Measurements from ENCODE around the gene CUX1. TPM values are rescaled to one million over a fixed set of nuclear protein-coding genes. Genes with fewer than 3 reads are reported as not detected.

Gene CUX1
- polyA plus RNA-seq, 1 experiment = 29.7 TPM

DNA sequence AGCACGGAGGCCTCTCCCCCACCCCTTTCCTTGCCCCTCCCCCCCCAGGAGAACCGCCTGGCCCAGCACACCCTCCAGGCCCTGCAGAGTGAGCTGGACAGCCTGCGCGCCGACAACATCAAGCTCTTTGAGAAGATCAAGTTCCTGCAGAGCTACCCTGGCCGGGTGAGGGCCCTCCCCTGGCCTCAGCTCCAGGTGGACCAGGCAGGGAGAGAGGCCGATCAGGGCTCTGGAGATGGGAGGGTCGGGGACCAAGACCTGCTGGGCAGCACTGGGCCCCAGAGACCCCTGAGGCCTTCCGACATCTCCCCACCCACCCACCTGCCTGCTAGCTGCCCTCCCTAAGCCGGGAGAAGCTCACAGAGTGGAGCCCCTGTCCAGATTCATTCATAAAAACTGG, 460.5 kb downstream of the CUX1 start:
- CTCF ChIA-PET = interaction anchor here (1.6 to 2.5 kb wide), 2 partner anchors 112 to 114 kb away, joined by 9 to 20 read pairs; no protein-coding TSS in a partner anchor
- TF ChIP-seq, protein P1, sequence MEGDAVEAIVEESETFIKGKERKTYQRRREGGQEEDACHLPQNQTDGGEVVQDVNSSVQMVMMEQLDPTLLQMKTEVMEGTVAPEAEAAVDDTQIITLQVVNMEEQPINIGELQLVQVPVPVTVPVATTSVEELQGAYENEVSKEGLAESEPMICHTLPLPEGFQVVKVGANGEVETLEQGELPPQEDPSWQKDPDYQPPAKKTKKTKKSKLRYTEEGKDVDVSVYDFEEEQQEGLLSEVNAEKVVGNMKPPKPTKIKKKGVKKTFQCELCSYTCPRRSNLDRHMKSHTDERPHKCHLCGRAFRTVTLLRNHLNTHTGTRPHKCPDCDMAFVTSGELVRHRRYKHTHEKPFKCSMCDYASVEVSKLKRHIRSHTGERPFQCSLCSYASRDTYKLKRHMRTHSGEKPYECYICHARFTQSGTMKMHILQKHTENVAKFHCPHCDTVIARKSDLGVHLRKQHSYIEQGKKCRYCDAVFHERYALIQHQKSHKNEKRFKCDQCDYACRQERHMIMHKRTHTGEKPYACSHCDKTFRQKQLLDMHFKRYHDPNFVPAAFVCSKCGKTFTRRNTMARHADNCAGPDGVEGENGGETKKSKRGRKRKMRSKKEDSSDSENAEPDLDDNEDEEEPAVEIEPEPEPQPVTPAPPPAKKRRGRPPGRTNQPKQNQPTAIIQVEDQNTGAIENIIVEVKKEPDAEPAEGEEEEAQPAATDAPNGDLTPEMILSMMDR (IDR thresholded peaks at IDR 0.05; ENCODE audit: low read depth, low read length) = no peak
- DNase-seq (ENCODE audit: low read depth, low spot score) = no peak
- Histone ChIP-seq H3K27me3 (ENCODE audit: control insufficient read depth, insufficient read depth, low read length) (no peaks in the 10 kb centered on the region), H3K4me3 (ENCODE audit: low read depth, low read length) (no peak overlapping the region), H3K9me3 (ENCODE audit: control insufficient read depth, insufficient read depth, low read length) (no peaks in the 10 kb centered on the region), H3K27ac (ENCODE audit: low read depth, low read length) (no peak overlapping the region)
- POLR2A ChIA-PET = no interaction called here

DNA sequence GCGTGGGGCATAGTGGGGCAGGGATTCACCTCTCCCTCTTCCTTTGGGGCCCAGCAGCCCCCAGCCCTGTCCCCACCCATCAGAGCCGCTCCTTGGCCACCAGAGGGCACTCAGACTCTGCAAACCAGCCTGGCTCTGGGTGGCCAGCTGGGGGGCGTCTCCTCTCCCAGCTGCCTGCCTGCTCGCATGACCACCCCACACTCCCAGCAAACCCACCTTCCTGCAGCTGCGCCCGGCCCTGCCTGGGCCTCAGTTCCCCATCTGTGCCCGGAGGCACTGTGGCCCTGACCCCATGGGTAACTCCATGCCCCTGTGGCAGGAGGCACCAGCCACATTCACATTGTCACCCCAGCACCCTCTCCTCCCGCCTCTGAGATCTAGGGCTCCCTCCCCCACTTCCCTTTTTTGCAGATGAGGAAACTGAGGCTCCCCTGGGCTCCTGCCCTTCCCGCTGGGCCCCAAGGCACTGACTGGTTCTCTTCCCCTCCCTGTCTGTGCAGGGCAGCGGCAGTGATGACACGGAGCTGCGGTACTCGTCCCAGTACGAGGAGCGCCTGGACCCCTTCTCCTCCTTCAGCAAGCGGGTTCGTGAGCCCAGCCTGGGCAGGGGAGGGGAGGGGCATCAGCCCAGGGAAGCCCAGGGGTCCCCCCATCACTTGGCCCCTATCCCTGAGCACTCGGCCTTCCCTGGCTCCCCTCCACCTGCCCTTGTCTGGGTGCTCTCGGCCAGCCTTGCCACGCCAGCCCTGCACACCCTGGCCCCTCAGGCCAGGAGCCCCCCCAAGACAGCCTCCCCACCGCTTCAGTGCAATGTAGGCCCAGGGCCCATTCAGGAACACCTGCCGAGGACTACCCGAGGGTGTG, 462.3 kb downstream of the CUX1 start:
- H3K27ac ChIP-seq (ENCODE audit: low read depth, low read length) = no peak overlapping the region

DNA sequence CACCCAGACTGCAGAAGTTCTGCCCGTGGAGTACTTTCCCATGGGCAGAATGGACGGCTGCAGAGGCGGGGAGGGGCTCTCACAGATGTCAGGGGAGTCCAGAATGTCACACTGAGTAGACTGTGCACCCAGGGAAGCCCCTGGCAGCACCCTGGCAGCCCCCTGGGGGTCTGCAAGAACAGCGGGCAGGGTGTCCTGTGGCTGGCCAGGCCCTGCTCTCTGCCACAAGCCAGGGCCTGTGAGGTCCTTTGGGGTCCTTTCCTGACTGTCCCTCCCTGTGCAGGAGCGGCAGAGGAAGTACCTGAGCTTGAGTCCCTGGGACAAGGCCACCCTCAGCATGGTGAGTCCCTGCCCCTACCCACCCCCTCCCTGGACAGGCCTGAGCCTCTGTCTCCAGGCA, 463.1 kb downstream of the CUX1 start:
- no peak overlapping the region for H3K4me3 ChIP-seq (ENCODE audit: low read depth, low read length)
- CTCF ChIA-PET = interaction anchor here (1.5 kb wide), 1 partner anchor 110 kb away, joined by 5 read pairs; no protein-coding TSS in a partner anchor

More for the DNA sequence above, 462.3 kb downstream of the CUX1 start:
- TF ChIP-seq, protein P1 (IDR thresholded peaks at IDR 0.05; ENCODE audit: low read depth, low read length) = peak; percentile 89
- Histone ChIP-seq H3K4me3 (ENCODE audit: low read depth, low read length) (no peak overlapping the region), H3K27me3 (ENCODE audit: control insufficient read depth, insufficient read depth, low read length) (no peaks in the 10 kb centered on the region), H3K9me3 (ENCODE audit: control insufficient read depth, insufficient read depth, low read length) (no peaks in the 10 kb centered on the region)
- ChIA-PET CTCF (interaction anchor here (1.5 to 2.5 kb wide), 2 partner anchors 110 to 112 kb away, joined by 5 to 20 read pairs; no protein-coding TSS in a partner anchor), POLR2A (interaction anchor here (0.6 kb wide), 1 partner anchor 118 kb away, joined by 3 read pairs; no protein-coding TSS in a partner anchor)
- DNase-seq (ENCODE audit: low read depth, low spot score) = no peak

DNA sequence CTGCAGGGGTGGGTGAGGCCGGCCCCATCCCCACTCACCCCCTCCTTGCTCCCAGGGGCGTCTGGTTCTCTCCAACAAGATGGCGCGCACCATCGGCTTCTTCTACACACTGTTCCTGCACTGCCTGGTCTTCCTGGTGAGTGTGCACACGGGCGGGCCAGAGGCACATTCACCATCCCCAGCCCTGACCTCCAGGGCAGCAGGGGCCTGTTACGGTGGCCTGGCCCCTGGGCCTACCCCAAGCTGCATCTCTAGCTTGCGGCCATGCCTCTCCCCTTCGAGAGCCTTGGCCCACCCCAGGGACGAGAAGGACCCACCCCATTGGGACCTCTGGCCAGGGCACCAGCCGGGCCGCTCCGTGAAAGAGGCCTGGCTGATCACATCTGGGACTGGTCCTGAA, 464.4 kb downstream of the CUX1 start:
- no peak overlapping the region for H3K4me3 ChIP-seq (ENCODE audit: low read depth, low read length)
- CTCF ChIA-PET = interaction anchor here (0.7 kb wide), 1 partner anchor 10 kb away, joined by 3 read pairs; no protein-coding TSS in a partner anchor
- DNase-seq (ENCODE audit: low read depth, low spot score) = no peak
- H3K27me3 ChIP-seq (ENCODE audit: control insufficient read depth, insufficient read depth, low read length) = no peaks in the 10 kb centered on the region
- no peak overlapping the region for H3K27ac ChIP-seq (ENCODE audit: low read depth, low read length)
- POLR2A ChIA-PET = no interaction called here
- H3K9me3 ChIP-seq (ENCODE audit: control insufficient read depth, insufficient read depth, low read length) = no peaks in the 10 kb centered on the region; the same call in 1 of the 2 replicates
- TF ChIP-seq, protein P1 (IDR thresholded peaks at IDR 0.05; ENCODE audit: low read depth, low read length) = no peak

More for the DNA sequence above, 463.1 kb downstream of the CUX1 start:
- POLR2A ChIA-PET = no interaction called here
- H3K9me3 ChIP-seq (ENCODE audit: control insufficient read depth, insufficient read depth, low read length) = no peaks in the 10 kb centered on the region; the same call in 1 of the 2 replicates
- H3K27ac ChIP-seq (ENCODE audit: low read depth, low read length) = no peak overlapping the region
- DNase-seq (ENCODE audit: low read depth, low spot score) = no peak
- TF ChIP-seq, protein P1 (IDR thresholded peaks at IDR 0.05; ENCODE audit: low read depth, low read length) = no peak
- no peaks in the 10 kb centered on the region for H3K27me3 ChIP-seq (ENCODE audit: control insufficient read depth, insufficient read depth, low read length)

Data from AG04450 (cell line).